Gastrocnemius medialis (tissue), 4 donors: ENCODE data around the gene ANTXR2. TPM values are rescaled to one million over a fixed set of nuclear protein-coding genes. Genes with fewer than 3 reads are reported as not detected.
"Not testable (repeated sequence)": the region's sequence is repeated elsewhere in the genome, so short reads cannot be mapped to it uniquely, and the experiment has no call there.

ENCODE experiments used
- ATAC-seq, 2 donors: fragments of 150-250 bp; one replicate each; pipeline ENCODE4 v1.9.1; 2016
- DNase-seq, 2 donors: peaks; one replicate each; pipeline ENCODE4 v3.0.0-alpha.2; 2019
- H3K27ac ChIP-seq, 4 donors: fragments of 200-600 bp; sonication (generic); 1 replicate in 1 of 4; 2 replicates in 3 of 4; pipeline ENCODE4 v1.5.1; 2016 to 2018; ENCODE audit warnings: mild to moderate bottlenecking in 2 of 4, moderate library complexity in 1 of 4
- H3K27me3 ChIP-seq, 3 donors: fragments of 200-600 bp; sonication (generic) in 2 of 3; 1 replicate in 1 of 3; 2 replicates in 2 of 3; pipeline versions ENCODE4 v1.5.1 to v1.6.0; 2016 to 2019; ENCODE audit warnings: mild to moderate bottlenecking in 1 of 3, moderate library complexity in 1 of 3
- H3K36me3 ChIP-seq, 2 donors: fragments of 200-600 bp; sonication (generic) in 1 of 2; one replicate each; pipeline ENCODE4 v1.5.1; 2017 to 2018
- H3K4me1 ChIP-seq, 2 donors: fragments of 200-600 bp; sonication (generic) in 1 of 2; one replicate each; pipeline ENCODE4 v1.5.1; 2016 to 2017; ENCODE audit warnings: mild to moderate bottlenecking in 2 of 2
- H3K4me3 ChIP-seq, 4 donors: fragments of 200-600 bp; sonication (generic) in 3 of 4; 1 replicate in 1 of 4; 2 replicates in 3 of 4; pipeline ENCODE4 v1.5.1; 2016 to 2019; ENCODE audit warnings: mild to moderate bottlenecking in 2 of 4
- H3K9me3 ChIP-seq, 3 donors: fragments of 200-600 bp; sonication (generic) in 2 of 3; 1 replicate in 1 of 3; 2 replicates in 2 of 3; pipeline ENCODE4 v1.5.1; 2016 to 2019
- POLR2A ChIP-seq, 2 donors: fragments of 450-650 bp; IDR thresholded peaks; one replicate each; pipeline ENCODE4 v1.6.1; 2017; ENCODE audit warnings: antibody characterized with exemption in 2 of 2, mild to moderate bottlenecking in 2 of 2, moderate library complexity in 2 of 2
- in situ Hi-C, 4 donors: fragments of 200-750 bp; cut with MboI; loops; one replicate each; pipeline versions ENCODE4 v1.15.0 to v1.8.0; 2017; ENCODE audit warnings: low sequenced_read_pairs in 4 of 4
- intact Hi-C: fragments of 100-400 bp; cut with DNase I; formaldehyde crosslinking; loops from one replicate; pipeline ENCODE4 v1.15.1; 2023; ENCODE audit warnings: low total_unique reads
- total RNA-seq, 4 donors: library from RNA; depleted of rRNA; stranded (reverse); fragments of >200 nt; gene quantifications; one replicate each; pipeline versions ENCODE4 v1.1.0 to v1.2.3, GENCODE V29; 2016
- TF ChIP-seq, protein P1 (sequence below), 5 experiments: fragments of 450-650 bp in 3 of 5; fragments of 200-600 bp in 2 of 5; sonication (generic) in 2 of 5; IDR thresholded peaks in 4 of 5; conservative IDR thresholded peaks in 1 of 5; 1 replicate in 4 of 5; 2 replicates in 1 of 5; pipeline ENCODE4 v1.5.1; 2016 to 2019; ENCODE audit warnings: antibody characterized with exemption in 5 of 5, mild to moderate bottlenecking in 3 of 5, moderate library complexity in 3 of 5

Gene ANTXR2
- total RNA-seq, 4 donors from 2014 or later: 14.5 to 41.0 (median 23.1) TPM

DNA sequence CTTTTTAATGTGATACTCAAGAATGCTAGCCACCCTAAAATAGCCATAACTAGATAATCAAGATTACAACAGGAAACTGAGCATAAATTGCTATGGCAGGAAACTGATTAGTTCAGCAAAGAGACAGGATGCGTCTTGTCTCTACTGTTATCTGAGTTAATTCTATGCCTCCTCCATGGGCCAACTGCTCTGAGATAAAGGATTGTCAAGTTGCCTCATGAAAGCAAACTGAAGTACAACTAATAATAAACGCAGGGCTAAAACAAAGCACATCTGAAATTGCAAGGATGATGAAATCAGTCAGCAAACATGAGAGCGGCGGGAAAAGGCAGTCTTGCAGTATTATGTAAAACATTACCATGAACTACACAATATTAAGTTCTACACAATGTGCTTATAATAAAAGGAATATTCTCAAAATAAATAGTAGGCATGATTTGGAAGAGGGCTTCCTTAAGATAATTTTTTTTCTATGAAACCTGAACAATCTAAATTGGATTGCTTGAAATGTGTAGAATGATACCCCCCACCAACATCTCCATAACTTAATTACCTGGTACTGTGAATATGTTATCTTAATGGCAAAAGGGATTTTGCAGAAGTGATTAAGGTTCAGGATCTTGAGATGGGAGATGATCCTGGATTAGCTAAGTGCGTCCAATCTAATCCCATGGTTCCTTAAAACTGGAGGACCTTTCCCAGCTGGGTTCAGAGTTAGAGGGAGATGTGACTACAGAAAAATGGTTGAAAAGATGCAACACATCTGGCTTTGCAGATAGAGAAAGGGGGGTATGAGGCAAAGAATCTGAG, 65.9 kb downstream of the ANTXR2 start:
- DNase-seq (no peak), ATAC-seq (no peak)
- intact Hi-C loops: no loop called here
- H3K4me1 ChIP-seq: no peaks in the 10 kb centered on the region
- no peak for TF ChIP-seq POLR2A (IDR thresholded peaks at IDR 0.05)
- H3K27ac ChIP-seq: no peak overlapping the region
- H3K9me3 ChIP-seq: peaks cover 0 to 6% (median 0%) of the 10 kb centered on the region in 3 donors
- no peaks in the 10 kb centered on the region for H3K36me3 ChIP-seq
- in situ Hi-C loops: no loop called here
- H3K4me3 ChIP-seq: no peak overlapping the region
- no peaks in the 10 kb centered on the region for H3K27me3 ChIP-seq

DNA sequence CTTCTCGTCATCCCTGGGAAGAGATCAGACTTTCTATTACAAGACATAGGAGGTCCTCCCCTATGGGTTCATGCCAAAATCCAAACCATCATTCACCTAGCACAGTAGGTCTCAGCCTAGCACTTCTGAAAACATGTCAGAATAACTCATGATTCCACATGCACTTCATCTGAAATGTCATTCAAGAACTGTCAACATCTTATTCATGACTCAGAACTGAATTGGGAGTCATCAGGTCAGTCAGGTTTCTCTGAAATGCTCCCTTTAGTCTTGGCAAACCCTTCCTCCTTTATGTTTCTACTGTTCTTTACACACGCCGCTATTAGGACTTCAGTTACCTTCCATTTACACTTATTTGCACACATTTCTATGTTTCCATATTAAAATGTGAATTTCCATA, 67.2 kb downstream of the ANTXR2 start:
- Histone ChIP-seq H3K4me1 (no peaks in the 10 kb centered on the region), H3K27me3 (no peaks in the 10 kb centered on the region), H3K36me3 (no peaks in the 10 kb centered on the region), H3K9me3 (peaks cover 0 to 6% (median 0%) of the 10 kb centered on the region in 3 donors), H3K27ac (no peak overlapping the region), H3K4me3 (no peak overlapping the region)
- ATAC-seq: no peak
- no peak for TF ChIP-seq POLR2A (IDR thresholded peaks at IDR 0.05)
- TF ChIP-seq, protein P1, sequence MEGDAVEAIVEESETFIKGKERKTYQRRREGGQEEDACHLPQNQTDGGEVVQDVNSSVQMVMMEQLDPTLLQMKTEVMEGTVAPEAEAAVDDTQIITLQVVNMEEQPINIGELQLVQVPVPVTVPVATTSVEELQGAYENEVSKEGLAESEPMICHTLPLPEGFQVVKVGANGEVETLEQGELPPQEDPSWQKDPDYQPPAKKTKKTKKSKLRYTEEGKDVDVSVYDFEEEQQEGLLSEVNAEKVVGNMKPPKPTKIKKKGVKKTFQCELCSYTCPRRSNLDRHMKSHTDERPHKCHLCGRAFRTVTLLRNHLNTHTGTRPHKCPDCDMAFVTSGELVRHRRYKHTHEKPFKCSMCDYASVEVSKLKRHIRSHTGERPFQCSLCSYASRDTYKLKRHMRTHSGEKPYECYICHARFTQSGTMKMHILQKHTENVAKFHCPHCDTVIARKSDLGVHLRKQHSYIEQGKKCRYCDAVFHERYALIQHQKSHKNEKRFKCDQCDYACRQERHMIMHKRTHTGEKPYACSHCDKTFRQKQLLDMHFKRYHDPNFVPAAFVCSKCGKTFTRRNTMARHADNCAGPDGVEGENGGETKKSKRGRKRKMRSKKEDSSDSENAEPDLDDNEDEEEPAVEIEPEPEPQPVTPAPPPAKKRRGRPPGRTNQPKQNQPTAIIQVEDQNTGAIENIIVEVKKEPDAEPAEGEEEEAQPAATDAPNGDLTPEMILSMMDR (IDR thresholded peaks at IDR 0.05 in 4 of 5, conservative IDR thresholded peaks at IDR 0.05 in 1 of 5): no peak
- in situ Hi-C loops: no loop called here
- intact Hi-C loops: no loop called here
- no peak for DNase-seq

DNA sequence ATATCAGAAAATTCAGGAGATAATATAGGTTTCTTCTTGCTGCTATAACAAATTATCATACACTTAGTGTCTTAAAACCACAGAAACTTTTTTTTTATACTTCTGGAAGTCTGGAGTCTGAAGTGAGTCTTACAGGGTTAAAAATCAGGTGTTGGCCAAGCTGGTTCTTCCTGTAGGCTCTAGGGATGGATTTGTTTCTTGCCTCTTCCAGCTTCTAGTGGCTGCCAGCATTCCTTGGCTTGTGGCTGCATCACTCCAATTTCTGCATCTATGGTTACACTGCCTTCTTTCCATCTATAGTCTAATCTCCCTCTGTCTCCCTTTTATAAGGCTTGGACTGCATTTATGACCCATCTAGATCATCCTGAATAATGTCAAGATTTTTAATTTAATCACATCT, 68.7 kb downstream of the ANTXR2 start:
- DNase-seq (no peak), ATAC-seq (no peak)
- in situ Hi-C loops (no loop called here), intact Hi-C loops (no loop called here)
- no peak overlapping the region for H3K4me3 ChIP-seq
- TF ChIP-seq, protein P1 (IDR thresholded peaks at IDR 0.05 in 4 of 5, conservative IDR thresholded peaks at IDR 0.05 in 1 of 5): no peak
- H3K27ac ChIP-seq: no peak overlapping the region
- no peaks in the 10 kb centered on the region for H3K27me3 ChIP-seq
- peaks cover 0 to 6% (median 0%) of the 10 kb centered on the region in 3 donors for H3K9me3 ChIP-seq
- no peaks in the 10 kb centered on the region for H3K4me1 ChIP-seq
- H3K36me3 ChIP-seq: no peaks in the 10 kb centered on the region

DNA sequence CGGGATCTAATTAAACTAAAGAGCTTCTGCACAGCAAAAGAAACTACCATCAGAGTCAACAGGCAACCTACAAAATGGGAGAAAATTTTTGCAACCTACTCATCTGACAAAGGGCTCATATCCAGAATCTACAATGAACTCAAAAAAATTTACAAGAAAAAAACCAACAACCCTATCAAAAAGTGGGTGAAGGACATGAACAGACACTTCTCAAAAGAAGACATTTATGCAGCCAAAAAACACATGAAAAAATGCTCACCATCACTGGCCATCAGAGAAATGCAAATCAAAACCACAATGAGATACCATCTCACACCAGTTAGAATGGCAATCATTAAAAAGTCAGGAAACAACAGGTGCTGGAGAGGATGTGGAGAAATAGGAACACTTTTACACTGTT, 70.5 kb downstream of the ANTXR2 start:
- intact Hi-C loops, DNase-seq, in situ Hi-C loops: not testable (repeated sequence)

DNA sequence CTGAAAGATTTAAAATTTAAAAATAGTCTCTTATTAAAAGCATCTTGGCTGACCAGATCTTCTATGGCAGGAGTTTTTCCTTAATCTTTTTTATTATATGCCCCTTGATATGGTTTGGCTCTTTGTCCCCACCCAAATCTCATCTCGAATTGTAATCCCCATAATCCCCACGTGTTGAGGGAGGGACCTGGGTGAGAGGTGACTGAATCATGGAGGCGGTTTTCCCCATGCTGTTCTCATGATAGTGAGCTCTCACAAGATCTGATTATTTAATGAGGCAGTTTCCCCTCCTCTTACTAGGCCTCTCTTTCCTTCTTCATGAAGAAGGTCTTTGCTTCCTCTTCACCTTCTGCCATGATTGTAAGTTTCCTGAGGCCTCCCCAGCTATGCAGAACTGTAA, 74.0 kb downstream of the ANTXR2 start:
- H3K36me3 ChIP-seq, DNase-seq, H3K4me3 ChIP-seq, H3K27me3 ChIP-seq, H3K9me3 ChIP-seq, H3K27ac ChIP-seq, intact Hi-C loops, H3K4me1 ChIP-seq, in situ Hi-C loops, ATAC-seq: not testable (repeated sequence)

More for the DNA sequence above, 70.5 kb downstream of the ANTXR2 start:
- not testable (repeated sequence) for H3K4me3 ChIP-seq, H3K9me3 ChIP-seq, H3K4me1 ChIP-seq, H3K36me3 ChIP-seq, H3K27me3 ChIP-seq, H3K27ac ChIP-seq, ATAC-seq

DNA sequence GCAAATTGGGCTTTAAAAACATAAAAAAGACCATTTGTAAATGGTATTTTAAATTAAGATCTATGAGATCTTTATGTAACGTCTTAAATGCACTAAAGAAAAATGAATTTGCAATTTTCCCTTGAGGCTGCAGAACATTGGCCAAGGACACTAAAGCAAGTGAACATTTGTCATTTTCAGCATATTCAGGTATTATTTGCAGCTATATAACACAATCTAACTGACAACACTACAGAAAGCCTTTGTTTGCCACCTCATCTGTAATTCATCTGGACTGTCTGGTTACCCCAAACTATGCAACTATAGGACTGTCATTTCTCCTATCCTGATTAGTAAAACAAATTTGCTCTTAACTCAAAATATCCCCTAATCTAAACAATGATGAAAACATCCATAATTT, 74.8 kb downstream of the ANTXR2 start:
- Histone ChIP-seq H3K36me3 (no peaks in the 10 kb centered on the region), H3K4me1 (no peaks in the 10 kb centered on the region), H3K27ac (no peak overlapping the region), H3K27me3 (no peaks in the 10 kb centered on the region), H3K4me3 (no peak overlapping the region), H3K9me3 (no peaks in the 10 kb centered on the region)
- no peak for ATAC-seq
- intact Hi-C loops: no loop called here
- in situ Hi-C loops: no loop called here
- TF ChIP-seq, protein P1 (IDR thresholded peaks at IDR 0.05 in 4 of 5, conservative IDR thresholded peaks at IDR 0.05 in 1 of 5): no peak
- TF ChIP-seq POLR2A (IDR thresholded peaks at IDR 0.05): no peak
- DNase-seq: no peak
